HCT116 (cell line): ENCODE data around the gene CEP55.

Source experiments
- CEBPB ChIP-seq: IDR thresholded peaks from 2 replicates; pipeline ENCODE4 v1.6.1; 2012; ENCODE audit warnings: low read depth
- CTCF ChIP-seq, 3 experiments: fragments of 200-600 bp in 1 of 3; sonication (generic) in 1 of 3; IDR thresholded peaks in 2 of 3; conservative IDR thresholded peaks in 1 of 3; 2 replicates each; pipeline ENCODE4 v1.5.1; 2012 to 2017; ENCODE audit warnings: low read depth in 2 of 3, low read length in 2 of 3, antibody characterized with exemption in 1 of 3, borderline replicate concordance in 1 of 3, control low read depth in 1 of 3, mild to moderate bottlenecking in 1 of 3, mixed read lengths in 1 of 3, mixed run types in 1 of 3, moderate library complexity in 1 of 3; ENCODE audit not compliant: insufficient read depth in 1 of 3
- EZH2 ChIP-seq: fragments of 200-600 bp; sonication (generic); IDR thresholded peaks from 2 replicates; pipeline ENCODE4 v1.6.1; 2017; ENCODE audit warnings: antibody characterized with exemption, mixed run types
- EZH2phosphoT487 ChIP-seq: fragments of 200-600 bp; IDR thresholded peaks from 2 replicates; pipeline ENCODE4 v1.6.1; 2018; ENCODE audit warnings: antibody characterized with exemption, borderline replicate concordance
- MAX ChIP-seq: IDR thresholded peaks from 2 replicates; pipeline ENCODE4 v1.6.1; 2012
- POLR2A ChIP-seq: IDR thresholded peaks from 2 replicates; pipeline ENCODE4 v1.7.0; 2011; ENCODE audit warnings: borderline replicate concordance; ENCODE audit not compliant: insufficient read depth, insufficient read length; ENCODE audit errors: extremely low read depth
- POLR2AphosphoS5 ChIP-seq: IDR thresholded peaks from 2 replicates; pipeline ENCODE4 v1.6.1; 2011; ENCODE audit warnings: mild to moderate bottlenecking, low read depth, low read length, moderate library complexity
- REST ChIP-seq: IDR thresholded peaks from 2 replicates; pipeline ENCODE4 v1.6.1; 2012; ENCODE audit warnings: low read depth
- SIN3A ChIP-seq: IDR thresholded peaks from 2 replicates; pipeline ENCODE4 v1.6.1; 2012; ENCODE audit warnings: low read depth
- SRF ChIP-seq: IDR thresholded peaks from 2 replicates; pipeline ENCODE4 v1.6.1; 2012; ENCODE audit warnings: low read depth
- TCF7L2 ChIP-seq: IDR thresholded peaks from 2 replicates; pipeline ENCODE4 v1.7.0; 2011; ENCODE audit warnings: borderline replicate concordance, inconsistent platforms; ENCODE audit not compliant: insufficient read depth, insufficient read length; ENCODE audit errors: extremely low read depth
- YY1 ChIP-seq: IDR thresholded peaks from 2 replicates; pipeline ENCODE4 v1.6.1; 2011; ENCODE audit warnings: low read length, low read depth, moderate library complexity, mild to moderate bottlenecking; ENCODE audit not compliant: insufficient replicate concordance; ENCODE audit errors: extremely low read depth
- ZNF274 ChIP-seq: fragments of 200-500 bp; sonication (Bioruptor generic); IDR thresholded peaks from 2 replicates; pipeline ENCODE4 v1.6.1; 2014; ENCODE audit warnings: mild to moderate bottlenecking, low read depth, low read length, inconsistent platforms

GRCh38 chr10:93491602-93492121, 4.8 kb upstream of the CEP55 start:
- TF ChIP-seq SRF, result no peak
- TF ChIP-seq YY1, result no peak
- no peak for TF ChIP-seq POLR2AphosphoS5
- no peak for TF ChIP-seq TCF7L2
- TF ChIP-seq CTCF (IDR thresholded peaks at IDR 0.05 in 2 of 3, conservative IDR thresholded peaks at IDR 0.05 in 1 of 3; ENCODE audit: borderline replicate concordance in 1 of 3, insufficient read depth in 1 of 3, low read depth in 2 of 3, low read length in 2 of 3), result no peak
- TF ChIP-seq EZH2phosphoT487, result no peak
- no peak for TF ChIP-seq POLR2A
- no peak for TF ChIP-seq CEBPB
- no peak for TF ChIP-seq ZNF274
- no peak for TF ChIP-seq EZH2
- TF ChIP-seq MAX, result no peak
- TF ChIP-seq SIN3A, result no peak
- TF ChIP-seq REST, result no peak
